NT2/D1 (cell line): ENCODE results near the gene MIER2.

ENCODE experiments used
- DNase-seq: peaks from one replicate; pipeline ENCODE4 v3.0.0-alpha.2; 2011; ENCODE audit warnings: low read depth, low spot score
- H3K27me3 ChIP-seq: 2 replicates; pipeline ENCODE4 v1.6.0; 2011; ENCODE audit warnings: mild to moderate bottlenecking; ENCODE audit not compliant: insufficient read length, insufficient read depth
- H3K36me3 ChIP-seq: 2 replicates; pipeline ENCODE4 v1.6.1; 2011; ENCODE audit warnings: mild to moderate bottlenecking, low read length, mixed read lengths; ENCODE audit not compliant: insufficient read depth, insufficient read length
- H3K4me1 ChIP-seq: 2 replicates; pipeline ENCODE4 v1.5.1; 2011; ENCODE audit not compliant: insufficient read depth, insufficient read length
- H3K4me3 ChIP-seq: 2 replicates; pipeline ENCODE4 v1.5.1; 2011; ENCODE audit warnings: low read depth; ENCODE audit not compliant: insufficient read length
- H3K9ac ChIP-seq: 2 replicates; pipeline ENCODE4 v1.6.0; 2011; ENCODE audit warnings: low read depth; ENCODE audit not compliant: insufficient read length
- H3K9me3 ChIP-seq: 2 replicates; pipeline ENCODE4 v1.5.1; 2011; ENCODE audit warnings: mild to moderate bottlenecking, low read length; ENCODE audit not compliant: insufficient read depth
- SUZ12 ChIP-seq: IDR thresholded peaks from 2 replicates; pipeline ENCODE4 v1.6.1; 2011; ENCODE audit not compliant: insufficient read length, insufficient read depth; ENCODE audit errors: extremely low read depth
- YY1 ChIP-seq: IDR thresholded peaks from 2 replicates; pipeline ENCODE4 v1.6.1; 2011; ENCODE audit not compliant: insufficient read length, insufficient read depth
- ZNF274 ChIP-seq: IDR thresholded peaks from 2 replicates; pipeline ENCODE4 v1.6.1; 2011; ENCODE audit warnings: mild to moderate bottlenecking, low read depth, low read length

MIER2 gene

DNA sequence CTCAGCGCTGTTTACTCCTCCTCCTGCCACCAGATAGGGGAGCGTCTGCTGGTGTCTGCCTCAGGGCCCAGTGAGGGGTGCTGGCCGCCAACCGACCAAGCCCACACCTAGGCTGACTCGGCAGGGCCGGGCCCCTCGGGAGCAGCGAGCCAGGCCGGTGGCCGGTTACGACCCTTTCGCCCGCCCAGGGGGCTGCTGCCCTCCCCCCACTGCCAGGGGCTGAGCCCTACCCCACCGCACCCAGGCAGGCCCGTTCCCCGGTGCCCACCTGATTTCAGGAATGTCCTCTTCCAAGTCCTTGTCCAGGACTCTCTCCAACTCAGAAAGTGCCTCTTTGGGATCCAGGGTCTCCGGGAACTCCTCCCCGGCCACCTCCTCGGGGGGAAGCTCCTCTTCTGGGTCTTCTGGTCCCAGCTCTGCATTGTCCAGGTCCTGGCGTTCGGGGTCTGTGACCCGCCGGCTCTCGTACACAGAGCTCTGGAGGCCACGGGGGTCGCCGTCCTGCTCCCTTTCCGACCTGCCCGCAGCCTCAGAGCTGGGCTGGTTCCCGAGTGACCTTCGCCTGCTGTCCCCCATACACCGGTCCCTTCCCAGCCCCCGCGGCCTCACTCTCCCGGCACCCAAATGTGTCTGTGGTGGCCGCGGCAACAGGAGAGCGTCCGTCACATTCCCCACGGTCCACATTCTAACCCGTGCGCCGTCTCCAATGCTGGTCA lies 31.0 kb upstream of the MIER2 start:
- TF ChIP-seq ZNF274 (no peak), SUZ12 (no peak), YY1 (no peak)
- H3K4me1 ChIP-seq = peaks cover 13% of the 10 kb centered on the region
- H3K9ac ChIP-seq = peak overlapping the region; percentile 27
- H3K27me3 ChIP-seq = no peaks in the 10 kb centered on the region
- DNase-seq = no peak
- no peaks in the 10 kb centered on the region for H3K36me3 ChIP-seq
- no peaks in the 10 kb centered on the region for H3K9me3 ChIP-seq
- H3K4me3 ChIP-seq = no peak overlapping the region

DNA sequence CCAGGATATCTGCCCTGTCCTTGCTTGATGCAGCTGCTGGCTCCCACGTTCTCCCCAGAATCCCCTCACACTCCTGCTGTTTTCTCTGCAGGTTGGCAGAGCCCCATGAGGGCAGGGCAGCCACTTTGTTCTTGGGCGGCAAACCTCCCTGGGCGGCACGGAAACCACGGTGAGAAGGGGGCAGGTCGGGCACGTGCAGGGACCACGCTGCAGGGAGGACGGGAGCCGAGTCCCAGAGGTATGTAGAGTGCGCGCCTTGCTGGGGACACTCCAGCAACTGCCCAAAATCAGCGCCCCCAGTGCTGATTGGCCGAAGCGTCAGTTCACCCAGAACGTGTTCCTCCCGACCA lies 30.3 kb upstream of the MIER2 start:
- H3K27me3 ChIP-seq = no peaks in the 10 kb centered on the region
- no peak overlapping the region for H3K9ac ChIP-seq
- TF ChIP-seq SUZ12 = no peak
- TF ChIP-seq ZNF274 = no peak
- no peak for TF ChIP-seq YY1
- H3K4me1 ChIP-seq = peaks cover 13% of the 10 kb centered on the region
- DNase-seq = no peak
- no peak overlapping the region for H3K4me3 ChIP-seq
- no peaks in the 10 kb centered on the region for H3K9me3 ChIP-seq
- no peaks in the 10 kb centered on the region for H3K36me3 ChIP-seq

DNA sequence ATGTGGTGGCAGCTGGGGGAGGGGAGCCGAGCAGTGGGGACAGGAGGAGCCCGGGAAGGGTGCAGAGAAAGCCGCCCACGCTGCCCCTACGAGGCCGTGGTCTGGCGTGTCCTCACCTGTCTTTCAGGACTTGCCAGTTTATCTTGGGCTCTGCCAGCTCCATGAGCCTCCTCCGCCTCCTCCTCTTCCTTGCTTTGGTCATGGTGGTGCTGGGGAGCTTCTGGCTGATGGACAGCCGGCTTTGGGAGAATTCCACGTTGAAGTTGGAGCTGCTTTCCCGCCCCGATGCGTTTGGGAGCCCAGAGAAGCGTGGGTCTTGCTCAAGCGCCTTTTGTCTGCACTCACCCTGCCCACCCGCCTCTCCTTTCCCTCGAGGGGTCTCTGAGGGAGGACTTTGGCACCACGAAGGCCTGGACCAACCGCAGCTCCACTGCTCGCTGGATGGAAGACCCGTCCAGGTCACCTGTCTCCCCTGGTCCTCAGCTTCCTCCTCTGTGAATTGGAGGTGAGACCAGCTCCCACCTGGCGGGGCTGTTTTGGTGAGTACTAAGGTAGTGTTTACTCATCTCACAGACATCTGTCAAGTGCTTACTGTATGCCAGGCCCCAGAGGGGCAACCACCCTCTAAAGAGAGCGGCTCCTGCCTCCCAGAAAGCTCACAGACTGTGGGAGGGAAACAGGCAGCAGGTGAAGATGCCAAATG lies 29.7 kb upstream of the MIER2 start:
- H3K9me3 ChIP-seq = no peaks in the 10 kb centered on the region
- TF ChIP-seq SUZ12 (no peak), ZNF274 (no peak), YY1 (no peak)
- no peak overlapping the region for H3K4me3 ChIP-seq
- no peaks in the 10 kb centered on the region for H3K27me3 ChIP-seq
- no peaks in the 10 kb centered on the region for H3K36me3 ChIP-seq
- DNase-seq = no peak
- no peak overlapping the region for H3K9ac ChIP-seq
- peaks cover 13% of the 10 kb centered on the region for H3K4me1 ChIP-seq

DNA sequence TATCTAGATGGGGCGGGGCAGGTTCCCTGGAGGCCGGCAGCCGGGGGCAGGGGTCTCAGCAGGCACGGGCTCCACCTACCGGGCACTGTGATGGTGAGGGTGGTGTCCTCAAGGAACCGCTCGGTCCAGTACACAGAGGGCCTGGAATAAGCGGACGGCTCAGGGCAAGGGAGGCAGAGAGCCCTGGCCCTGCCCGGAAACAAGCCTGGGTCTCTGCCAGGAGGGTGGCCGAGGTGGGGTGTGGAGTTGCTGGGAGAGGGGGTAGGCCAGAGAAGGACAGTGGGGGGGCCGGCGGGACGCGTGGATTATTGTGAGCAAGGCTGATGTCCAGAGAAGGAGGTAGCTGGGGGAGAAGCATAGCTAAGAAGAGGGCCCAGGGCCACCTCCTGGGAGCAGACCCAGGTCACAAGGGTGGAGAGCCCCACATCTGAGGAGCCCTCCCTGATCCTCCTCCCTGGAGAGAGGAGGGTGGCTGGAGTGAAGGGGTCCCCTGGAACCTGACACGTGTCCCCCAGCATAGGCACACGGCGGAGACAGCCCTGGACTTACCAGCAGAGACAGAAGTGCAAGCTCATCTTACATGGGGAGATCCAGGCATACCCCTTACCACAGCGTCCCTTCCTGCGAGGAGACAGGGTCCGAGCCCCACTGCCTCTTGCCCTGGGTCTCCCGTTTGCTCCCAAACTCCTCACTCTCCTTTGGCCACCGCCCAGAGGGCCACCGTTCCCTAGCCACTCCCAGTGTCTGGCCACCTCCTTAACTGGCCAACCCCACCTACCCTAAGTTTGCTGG lies 29.0 kb upstream of the MIER2 start:
- Histone ChIP-seq H3K4me1 (peaks cover 13% of the 10 kb centered on the region), H3K9me3 (no peaks in the 10 kb centered on the region), H3K36me3 (no peaks in the 10 kb centered on the region), H3K27me3 (no peaks in the 10 kb centered on the region), H3K4me3 (no peak overlapping the region), H3K9ac (no peak overlapping the region)
- no peak for DNase-seq
- TF ChIP-seq SUZ12 (no peak), ZNF274 (no peak), YY1 (no peak)

DNA sequence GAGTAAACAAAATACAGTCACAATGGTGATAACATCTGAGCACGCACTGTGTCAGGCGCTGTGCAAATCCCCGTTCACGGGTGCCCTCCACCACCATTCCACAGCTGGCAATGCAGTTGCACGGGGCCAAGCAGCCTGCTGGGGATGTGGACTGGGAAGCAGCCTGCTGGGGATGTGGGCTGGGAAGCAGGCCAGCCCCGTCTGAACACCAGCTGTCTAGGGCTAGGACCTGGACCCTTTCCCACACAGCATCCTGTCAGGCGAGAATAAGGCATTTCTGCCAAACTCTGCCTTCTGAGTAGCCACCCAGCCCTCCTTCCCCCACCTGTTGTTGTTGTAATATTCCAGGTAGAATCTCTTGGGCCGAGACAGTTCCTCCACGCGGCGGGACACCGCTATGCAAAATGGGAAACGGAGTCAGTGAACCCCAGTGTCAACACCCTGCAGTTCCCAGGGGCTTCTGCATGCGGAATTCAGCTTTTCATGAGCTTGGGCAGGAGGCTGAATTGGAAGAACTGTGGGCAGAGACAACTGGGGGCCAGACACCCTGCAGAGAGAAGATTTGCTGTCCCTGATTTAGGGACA lies 27.8 kb upstream of the MIER2 start:
- DNase-seq = no peak
- TF ChIP-seq SUZ12 (no peak), ZNF274 (no peak), YY1 (no peak)
- no peaks in the 10 kb centered on the region for H3K36me3 ChIP-seq
- no peaks in the 10 kb centered on the region for H3K9me3 ChIP-seq
- no peak overlapping the region for H3K4me3 ChIP-seq
- H3K27me3 ChIP-seq = no peaks in the 10 kb centered on the region
- peaks cover 13% of the 10 kb centered on the region for H3K4me1 ChIP-seq
- H3K9ac ChIP-seq = no peak overlapping the region

DNA sequence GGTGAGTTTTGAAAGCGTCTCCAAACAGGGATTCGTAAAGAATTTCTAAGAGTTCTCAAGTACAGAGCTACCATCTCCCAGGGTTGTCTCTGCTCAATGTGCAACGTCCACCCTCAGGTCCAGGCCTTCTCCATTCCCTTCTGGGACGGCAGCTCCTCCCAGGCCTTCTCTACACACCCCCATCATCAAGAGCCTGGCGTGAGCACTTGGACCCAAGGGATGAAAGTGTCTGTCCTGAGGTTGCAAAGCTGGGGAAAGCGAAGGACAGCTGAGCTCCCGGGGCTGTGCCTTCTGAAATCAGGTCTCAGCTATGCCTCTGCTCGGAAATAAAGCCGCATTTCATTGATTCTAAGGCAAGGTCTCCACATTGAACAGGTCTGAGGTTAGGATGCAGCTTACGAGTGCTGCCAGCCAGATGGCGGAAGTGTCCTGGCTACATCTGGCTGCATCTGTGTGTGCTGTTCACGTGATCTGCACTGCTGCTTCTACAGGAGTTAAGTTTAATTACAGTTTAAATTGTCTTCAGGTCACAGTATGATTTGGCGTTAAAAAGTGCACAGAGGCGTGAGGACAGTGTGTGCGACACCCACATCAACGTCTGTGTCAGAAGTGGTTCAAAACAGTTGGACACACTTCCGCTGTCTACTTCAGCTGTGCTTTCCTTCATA lies 27.0 kb upstream of the MIER2 start:
- TF ChIP-seq ZNF274 (no peak), SUZ12 (no peak), YY1 (no peak)
- Histone ChIP-seq H3K9me3 (no peaks in the 10 kb centered on the region), H3K4me3 (no peak overlapping the region), H3K9ac (no peak overlapping the region), H3K27me3 (no peaks in the 10 kb centered on the region), H3K4me1 (peaks cover 13% of the 10 kb centered on the region), H3K36me3 (no peaks in the 10 kb centered on the region)
- no peak for DNase-seq
